Measurements from ENCODE around the gene RALGDS. TPM values are rescaled to one million over a fixed set of nuclear protein-coding genes. Genes with fewer than 3 reads are reported as not detected.

RALGDS gene
- total and polyA plus RNA-seq, 2 of the 4 experiments (the other 2 are of a cell fraction), result 13.1 to 36.9 TPM

GRCh38 chr9:133090187-133090586, 30.9 kb downstream of the RALGDS start:
- no peak overlapping the region for H4K91ac ChIP-seq (ENCODE audit: insufficient read depth, low read depth, low read length)
- H2BK15ac ChIP-seq (ENCODE audit: low read depth, low read length), result no peak overlapping the region

More at GRCh38 chr9:133090187-133090586, 30.9 kb downstream of the RALGDS start:
- CTCF ChIA-PET, result interaction anchor here (0.5 kb wide), 1 partner anchor 23 kb away, joined by 5 read pairs; no protein-coding TSS in a partner anchor
- Histone ChIP-seq H3K79me1 (ENCODE audit: low read depth in 1 of 2, low read length in 2 of 2) (no peaks in the 10 kb centered on the region), H3K14ac (replicated peaks; ENCODE audit: low read depth, low read length) (no peak overlapping the region), H3K4me1 (ENCODE audit: control insufficient read depth, insufficient read depth, low read length) (no peaks in the 10 kb centered on the region), H3K56ac (ENCODE audit: extremely low read depth, insufficient read depth, low read length) (no peak overlapping the region), H2AK9ac (replicated peaks; ENCODE audit: low read depth, low read length, poor library complexity) (no peak overlapping the region), H3K4me2 (ENCODE audit: low read depth, low read length) (no peak overlapping the region), H3K9me1 (ENCODE audit: insufficient read depth, low read length) (no peaks in the 10 kb centered on the region), H3K4ac (ENCODE audit: low read depth, low read length) (no peak overlapping the region), H4K5ac (ENCODE audit: low read depth, low read length) (no peak overlapping the region), H3K18ac (ENCODE audit: low read depth, low read length) (no peak overlapping the region), H3K27me3 (ENCODE audit: control insufficient read depth, insufficient read depth, low read length) (peaks cover 3% of the 10 kb centered on the region; the same call in 1 of the 2 replicates), H3K27ac (ENCODE audit: insufficient read depth, low read length) (no peak overlapping the region), H2AK5ac (ENCODE audit: low read depth, low read length) (no peak overlapping the region), H4K8ac (ENCODE audit: low read depth in 2 of 2, low read length in 2 of 2) (no peak overlapping the region), H2AFZ (replicated peaks; ENCODE audit: low read length, poor library complexity) (no peak overlapping the region), H4K20me1 (ENCODE audit: insufficient read depth, low read length) (no peaks in the 10 kb centered on the region), H3K36me3 (ENCODE audit: control insufficient read depth, insufficient read depth, low read length) (no peaks in the 10 kb centered on the region), H2BK20ac (ENCODE audit: low read depth, low read length) (no peak overlapping the region), H3K9me3 (ENCODE audit: control insufficient read depth, insufficient read depth, low read length) (no peaks in the 10 kb centered on the region), H3K4me3 (ENCODE audit: insufficient read depth, low read depth, low read length) (no peak overlapping the region), H3K23ac (ENCODE audit: low read depth, low read length) (no peak overlapping the region), H2BK120ac (ENCODE audit: low read depth, low read length) (no peak overlapping the region), H2BK5ac (ENCODE audit: low read depth, low read length, poor library complexity, severe bottlenecking) (no peak overlapping the region), H3K9ac (ENCODE audit: low read depth, low read length) (no peak overlapping the region)
- POLR2A ChIA-PET (ENCODE audit: unreplicated experiment), result no interaction called here
- in situ Hi-C loops (cut with MboI; ENCODE audit: low sequenced_read_pairs), result no loop called here
- no TSS peak for BruUV-seq (replicated peaks)
- intact Hi-C loops (cut with micrococcal nuclease), result no loop called here
- WGBS, 2 experiments (ENCODE audit: extremely low coverage in 2 of 2, insufficient read length in 1 of 2), result no CpG with 5 or more reads among the region's 6 CpGs
- TF ChIP-seq MXI1 (IDR thresholded peaks at IDR 0.05; ENCODE audit: borderline replicate concordance, low read depth, low read length) (no peak), RAD21 (IDR thresholded peaks at IDR 0.05; ENCODE audit: low read length) (no peak), ELK1 (IDR thresholded peaks at IDR 0.05; ENCODE audit: borderline replicate concordance, low read depth, low read length) (no peak), RCOR1 (IDR thresholded peaks at IDR 0.05; ENCODE audit: insufficient replicate concordance, low read length) (no peak), BHLHE40 (IDR thresholded peaks at IDR 0.05; ENCODE audit: low read depth, low read length) (no peak), USF2 (IDR thresholded peaks at IDR 0.05; ENCODE audit: low read depth, low read length) (no peak), NFE2L2 (IDR thresholded peaks at IDR 0.05; ENCODE audit: low read depth, low read length) (no peak), RFX5 (IDR thresholded peaks at IDR 0.05; ENCODE audit: low read depth, low read length) (no peak), CTCF (conservative IDR thresholded peaks at IDR 0.05; ENCODE audit: low read depth, low read length) (no peak), FOS (IDR thresholded peaks at IDR 0.05; ENCODE audit: low read depth, low read length) (no peak)
- no peak for ATAC-seq (ENCODE audit: low read depth)
- no peak for DNase-seq
- dilution Hi-C loops (cut with HindIII; ENCODE audit: low sequenced_read_pairs, unreplicated experiment), result no loop called here

Measured in IMR-90 (cell line).